ENCODE data around the gene SLC1A4.
"Not testable (repeated sequence)": the region's sequence is repeated elsewhere in the genome, so short reads cannot be mapped to it uniquely, and the experiment has no call there.

Gene SLC1A4

DNA sequence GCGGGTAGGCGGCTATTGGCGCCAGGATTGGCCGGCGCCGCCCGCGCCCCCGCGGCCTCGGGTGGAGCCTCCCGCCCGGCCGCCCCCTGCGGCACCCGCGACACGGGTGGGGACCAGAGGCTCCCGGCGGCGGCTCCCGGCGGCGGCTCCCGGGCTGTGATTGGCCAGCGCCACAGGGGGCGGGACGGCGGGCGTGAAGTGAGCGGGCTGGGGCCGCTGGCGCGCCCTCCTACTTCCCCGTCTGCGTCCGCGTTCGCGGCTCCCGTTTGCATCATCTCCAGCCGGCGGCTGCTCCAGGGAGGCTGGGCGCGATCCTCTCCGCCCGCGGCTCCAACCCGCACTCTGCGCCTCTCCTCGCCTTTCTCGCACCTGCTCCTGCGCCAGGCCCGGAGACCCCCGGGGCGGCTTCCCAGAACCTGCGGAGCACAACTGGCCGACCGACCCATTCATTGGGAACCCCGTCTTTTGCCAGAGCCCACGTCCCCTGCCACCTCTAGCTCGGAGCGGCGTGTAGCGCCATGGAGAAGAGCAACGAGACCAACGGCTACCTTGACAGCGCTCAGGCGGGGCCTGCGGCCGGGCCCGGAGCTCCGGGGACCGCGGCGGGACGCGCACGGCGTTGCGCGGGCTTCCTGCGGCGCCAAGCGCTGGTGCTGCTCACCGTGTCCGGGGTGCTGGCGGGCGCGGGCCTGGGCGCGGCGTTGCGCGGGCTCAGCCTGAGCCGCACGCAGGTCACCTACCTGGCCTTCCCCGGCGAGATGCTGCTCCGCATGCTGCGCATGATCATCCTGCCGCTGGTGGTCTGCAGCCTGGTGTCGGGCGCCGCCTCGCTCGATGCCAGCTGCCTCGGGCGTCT lies at the start of gene SLC1A4:
Gene SLC1A4 (plus strand): TSS at position 274 of the 856 bp plus-strand sequence. CDS start 245 bp downstream, at position 519.
- DNase-seq = peak; percentile 83

GRCh38 chr2:64941143-64941542 lies 48.1 kb upstream of the SLC1A4 start:
- DNase-seq = no peak

GRCh38 chr2:64941801-64942200 lies 47.4 kb upstream of the SLC1A4 start:
- DNase-seq = no peak

GRCh38 chr2:64942693-64943092 lies 46.5 kb upstream of the SLC1A4 start:
- DNase-seq = no peak

DNA sequence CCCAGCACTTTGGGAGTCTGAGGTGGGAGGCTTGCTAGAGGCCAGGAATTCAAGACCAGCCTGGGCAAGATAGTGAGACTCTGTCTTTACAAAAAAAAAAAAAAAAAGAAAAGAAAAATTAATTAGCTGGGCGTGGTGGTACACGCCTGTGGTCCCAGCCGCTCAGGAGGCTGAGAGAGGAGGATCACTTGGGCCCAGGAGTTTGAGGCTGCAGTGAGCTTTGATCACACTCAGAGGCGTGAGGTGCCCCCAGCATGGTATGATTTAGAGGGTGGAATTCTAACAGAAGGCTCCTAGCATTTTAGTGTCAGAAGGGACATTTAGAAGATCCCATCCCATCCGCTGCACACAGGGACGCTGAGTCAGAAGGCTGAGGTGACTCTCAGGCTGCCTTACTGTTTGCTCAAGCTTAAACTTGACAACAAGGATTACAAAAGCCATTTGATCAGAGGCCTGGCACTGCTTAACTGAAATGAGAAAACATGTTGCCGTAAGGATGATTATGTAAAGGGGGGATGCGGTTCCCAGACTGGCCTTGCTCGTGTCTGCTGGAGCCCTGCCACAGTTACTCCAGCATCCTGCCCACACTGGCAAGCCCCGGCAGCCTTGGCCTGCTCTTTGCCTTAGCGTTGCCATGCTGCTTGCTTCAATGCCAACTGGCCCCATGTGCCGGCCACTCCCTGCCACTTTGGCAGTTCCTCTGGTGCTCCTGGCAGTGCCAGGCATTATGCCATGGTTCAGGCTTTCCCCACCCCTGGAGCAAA lies 45.6 kb upstream of the SLC1A4 start:
- DNase-seq = no peak

GRCh38 chr2:64944484-64944883 lies 44.7 kb upstream of the SLC1A4 start:
- DNase-seq = no peak

GRCh38 chr2:64945973-64946768 lies 43.0 kb upstream of the SLC1A4 start:
- peak; percentile 68 for DNase-seq

GRCh38 chr2:64946769-64947247 lies 42.4 kb upstream of the SLC1A4 start:
- DNase-seq = no peak

DNA sequence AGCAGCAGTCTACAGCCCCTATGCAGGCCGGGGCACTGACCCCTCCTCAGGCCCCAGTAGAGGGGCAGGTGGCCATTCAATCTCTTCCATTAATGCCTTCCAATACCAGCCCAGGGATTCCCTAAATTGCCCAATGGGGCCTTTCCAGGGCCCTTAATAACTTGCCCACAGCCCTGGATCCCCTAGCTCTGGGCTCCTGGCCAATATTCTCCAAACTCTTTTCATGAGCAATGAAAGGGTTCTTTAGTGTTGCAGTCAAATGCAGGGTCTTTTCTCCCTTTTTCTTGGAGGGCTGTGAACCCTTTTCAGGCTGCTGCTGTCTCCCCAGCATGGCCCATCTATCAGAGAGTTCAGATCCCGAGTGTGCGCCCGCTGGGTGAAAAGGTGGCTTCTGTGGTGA lies 41.3 kb upstream of the SLC1A4 start:
- DNase-seq = no peak

GRCh38 chr2:64950226-64951160 lies 38.7 kb upstream of the SLC1A4 start:
- DNase-seq = no peak

DNA sequence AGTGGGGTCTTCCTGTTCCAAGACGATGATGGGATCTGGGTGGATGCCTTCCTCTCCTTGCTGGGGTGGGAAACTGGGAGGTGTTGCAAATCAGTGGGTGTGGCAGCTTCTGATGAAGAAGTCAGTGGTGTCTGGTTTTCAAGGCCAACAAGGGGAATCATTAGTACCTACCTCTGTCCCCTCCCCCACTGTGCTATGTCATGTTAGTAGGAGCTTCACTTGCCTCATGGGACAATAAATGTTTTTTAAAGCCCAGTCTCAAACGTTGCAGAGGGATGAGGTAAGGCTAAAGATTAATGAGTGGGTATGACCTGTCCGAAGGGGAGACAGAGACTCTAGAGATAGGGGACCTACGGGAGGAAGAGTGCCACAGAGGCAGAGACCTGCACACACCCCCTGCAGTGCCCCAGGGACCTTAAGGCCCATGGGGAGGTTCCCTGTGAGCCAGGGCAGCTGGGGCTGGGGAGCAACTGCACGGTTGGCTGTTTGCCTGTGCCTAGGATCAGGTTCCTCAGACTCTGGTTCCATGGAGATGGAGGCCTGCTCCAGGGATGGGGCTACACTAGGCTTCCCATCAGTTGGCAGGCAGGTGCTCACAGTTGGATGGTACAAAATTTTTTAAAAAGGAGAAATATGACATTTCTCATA lies 37.8 kb upstream of the SLC1A4 start:
- no peak for DNase-seq

DNA sequence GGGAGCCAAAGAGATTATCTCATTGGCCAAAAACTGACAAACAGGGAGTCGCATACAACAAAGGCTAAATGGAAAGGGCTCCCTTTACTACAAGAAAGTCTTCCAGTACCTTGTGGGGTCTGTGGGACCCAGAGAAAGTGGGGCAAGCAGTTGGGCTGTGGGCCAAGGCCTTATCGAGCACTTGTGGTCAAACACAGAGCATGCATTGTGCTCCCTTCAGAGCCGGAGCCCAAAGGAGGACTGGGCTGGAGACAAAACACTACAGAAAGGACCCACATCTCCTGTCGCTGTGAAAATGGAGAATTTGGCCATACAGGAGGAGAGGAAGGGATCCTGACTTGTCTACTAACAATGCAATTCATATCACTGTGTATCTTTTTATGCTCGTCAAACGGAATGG lies 37.1 kb upstream of the SLC1A4 start:
- no peak for DNase-seq

- DNase-seq = no peak
Observed at GRCh38 chr2:64952511-64953482, 36.4 kb upstream of the SLC1A4 start.

DNA sequence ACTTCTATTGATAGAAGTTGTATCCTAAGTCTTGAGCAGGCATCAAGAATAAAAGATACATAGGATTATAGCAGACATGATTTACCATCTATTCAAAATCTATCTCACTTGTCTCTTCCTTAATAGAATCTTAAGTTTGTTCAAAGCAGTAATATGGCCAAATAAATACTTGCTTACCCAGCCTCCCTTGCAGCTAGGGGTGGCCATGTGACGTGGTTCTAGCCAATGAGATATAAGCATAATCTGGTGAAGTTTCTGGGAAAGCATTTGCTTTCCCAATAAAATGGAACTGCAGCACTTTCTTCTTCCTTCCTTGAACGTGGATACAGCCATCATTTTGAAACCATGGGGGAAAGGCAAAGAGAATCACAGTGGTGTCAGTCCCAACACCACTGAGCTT lies 33.7 kb upstream of the SLC1A4 start:
- no peak for DNase-seq

GRCh38 chr2:64957109-64957903 lies 31.9 kb upstream of the SLC1A4 start:
- no peak for DNase-seq

DNA sequence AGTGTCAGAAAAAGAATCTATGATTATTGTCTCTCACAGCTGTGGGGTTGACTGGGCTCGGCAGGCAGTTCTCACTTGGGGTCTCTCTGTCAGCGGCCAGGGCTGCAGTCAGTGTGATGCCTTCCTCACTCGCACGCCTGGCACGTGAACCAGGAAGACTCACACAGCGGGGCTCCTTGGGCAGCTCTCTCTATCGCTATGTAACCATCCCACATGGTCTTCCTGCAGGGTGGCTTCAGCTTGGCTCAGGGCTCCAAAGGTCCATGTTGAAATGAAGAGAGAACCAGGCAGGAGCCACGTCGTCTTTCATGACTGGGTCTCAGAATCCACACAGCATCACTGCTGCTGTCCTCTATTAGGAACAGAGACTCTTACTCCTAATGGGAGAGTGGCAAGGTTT lies 30.6 kb upstream of the SLC1A4 start:
- no peak for DNase-seq

DNA sequence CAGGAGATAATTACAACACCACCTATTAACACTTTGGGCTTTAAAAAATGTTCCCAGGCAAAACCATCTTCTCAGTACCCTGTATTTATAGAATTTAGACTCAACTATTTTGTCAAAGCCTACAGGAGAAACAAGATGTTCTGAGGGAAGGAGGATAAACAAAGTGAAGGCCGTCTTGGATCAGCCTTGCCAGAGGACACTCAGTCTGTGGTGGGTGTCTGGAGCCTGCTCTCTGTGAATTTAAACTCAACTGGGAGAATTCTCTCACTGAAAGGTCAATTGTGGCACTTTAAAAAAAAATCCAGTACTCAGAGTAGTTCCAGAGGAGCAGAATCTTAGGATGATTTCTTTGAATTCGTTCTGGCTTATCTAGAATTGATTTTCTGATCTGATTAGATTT lies 28.4 kb upstream of the SLC1A4 start:
- no peak for DNase-seq

DNA sequence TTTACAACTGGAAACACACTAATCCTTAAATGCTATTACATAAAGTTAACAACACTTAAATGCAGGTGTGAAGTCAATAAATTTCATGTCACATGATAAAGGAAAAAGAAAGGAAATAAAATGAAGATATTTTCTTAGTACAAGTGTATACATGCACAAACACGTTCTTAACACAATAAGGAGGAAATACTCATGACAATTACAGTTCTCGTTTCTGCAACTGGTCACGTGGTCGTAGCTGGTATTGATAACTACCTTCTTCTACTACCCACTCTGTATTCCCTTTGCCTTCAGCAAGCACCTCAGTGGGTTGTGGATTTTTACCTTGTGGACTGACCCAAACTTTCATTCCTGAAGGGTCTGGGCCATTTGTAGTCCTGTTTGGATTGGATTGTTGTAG lies 26.1 kb upstream of the SLC1A4 start:
- not testable (repeated sequence) for DNase-seq

DNA sequence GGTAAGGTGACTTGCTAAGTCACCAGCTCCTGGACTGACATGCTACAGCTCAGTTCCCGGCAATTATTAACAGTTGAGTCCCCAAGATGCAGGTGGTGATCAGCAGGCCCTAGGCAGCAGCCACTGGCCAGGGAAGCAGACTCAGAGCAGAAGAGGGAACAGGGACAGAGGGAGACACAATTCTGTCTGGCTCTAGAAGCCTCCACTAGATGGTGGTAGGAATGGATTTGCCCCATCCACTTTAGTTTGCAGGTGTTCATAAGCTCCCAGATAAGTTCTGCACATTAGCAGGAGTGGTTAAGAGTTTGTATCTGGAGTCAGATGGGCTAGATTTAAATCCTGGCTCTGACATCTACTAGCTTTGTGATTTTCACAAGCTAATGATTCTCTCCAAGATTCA lies 25.5 kb upstream of the SLC1A4 start:
- DNase-seq = no peak
